ENCODE results near the gene FHOD3. TPM values are rescaled to one million over a fixed set of nuclear protein-coding genes. Genes with fewer than 3 reads are reported as not detected.

Gene FHOD3
- total RNA-seq, 1 experiment from 2014 or later, result 22.7 TPM

GRCh38 chr18:36745219-36745975 is 447.9 kb downstream of the FHOD3 start:
- in situ Hi-C loops (cut with HindIII; ENCODE audit: low pct_unique_long_range_greater_than_20kb, low sequenced_read_pairs) (no loop called here), intact Hi-C loops (cut with micrococcal nuclease; ENCODE audit: unreplicated experiment) (no loop called here)
- Histone ChIP-seq H3K27me3 (ENCODE audit: control insufficient read depth, insufficient read depth, low read length) (no peaks in the 10 kb centered on the region), H3K36me3 (ENCODE audit: control insufficient read depth, insufficient read depth, low read length) (no peaks in the 10 kb centered on the region), H3K27ac (ENCODE audit: low read length) (no peak overlapping the region), H3K4me3 (ENCODE audit: low read depth in 2 of 2, low read length in 2 of 2) (no peak overlapping the region), H3K4me1 (ENCODE audit: control insufficient read depth, insufficient read depth, low read length) (no peaks in the 10 kb centered on the region), H3K9me3 (ENCODE audit: control insufficient read depth, insufficient read depth, low read depth, low read length) (no peaks in the 10 kb centered on the region)
- ChIA-PET POLR2A (no interaction called here), CTCF (no interaction called here)
- ATAC-seq (no peak), DNase-seq (ENCODE audit: low read depth, low spot score) (no peak)
- TF ChIP-seq, protein P1, sequence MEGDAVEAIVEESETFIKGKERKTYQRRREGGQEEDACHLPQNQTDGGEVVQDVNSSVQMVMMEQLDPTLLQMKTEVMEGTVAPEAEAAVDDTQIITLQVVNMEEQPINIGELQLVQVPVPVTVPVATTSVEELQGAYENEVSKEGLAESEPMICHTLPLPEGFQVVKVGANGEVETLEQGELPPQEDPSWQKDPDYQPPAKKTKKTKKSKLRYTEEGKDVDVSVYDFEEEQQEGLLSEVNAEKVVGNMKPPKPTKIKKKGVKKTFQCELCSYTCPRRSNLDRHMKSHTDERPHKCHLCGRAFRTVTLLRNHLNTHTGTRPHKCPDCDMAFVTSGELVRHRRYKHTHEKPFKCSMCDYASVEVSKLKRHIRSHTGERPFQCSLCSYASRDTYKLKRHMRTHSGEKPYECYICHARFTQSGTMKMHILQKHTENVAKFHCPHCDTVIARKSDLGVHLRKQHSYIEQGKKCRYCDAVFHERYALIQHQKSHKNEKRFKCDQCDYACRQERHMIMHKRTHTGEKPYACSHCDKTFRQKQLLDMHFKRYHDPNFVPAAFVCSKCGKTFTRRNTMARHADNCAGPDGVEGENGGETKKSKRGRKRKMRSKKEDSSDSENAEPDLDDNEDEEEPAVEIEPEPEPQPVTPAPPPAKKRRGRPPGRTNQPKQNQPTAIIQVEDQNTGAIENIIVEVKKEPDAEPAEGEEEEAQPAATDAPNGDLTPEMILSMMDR (IDR thresholded peaks at IDR 0.05), result no peak
- no peak for TF ChIP-seq SIN3A (IDR thresholded peaks at IDR 0.05; ENCODE audit: borderline replicate concordance, insufficient read depth, low read depth, low read length)
- BruUV-seq (replicated peaks), result no TSS peak

DNA sequence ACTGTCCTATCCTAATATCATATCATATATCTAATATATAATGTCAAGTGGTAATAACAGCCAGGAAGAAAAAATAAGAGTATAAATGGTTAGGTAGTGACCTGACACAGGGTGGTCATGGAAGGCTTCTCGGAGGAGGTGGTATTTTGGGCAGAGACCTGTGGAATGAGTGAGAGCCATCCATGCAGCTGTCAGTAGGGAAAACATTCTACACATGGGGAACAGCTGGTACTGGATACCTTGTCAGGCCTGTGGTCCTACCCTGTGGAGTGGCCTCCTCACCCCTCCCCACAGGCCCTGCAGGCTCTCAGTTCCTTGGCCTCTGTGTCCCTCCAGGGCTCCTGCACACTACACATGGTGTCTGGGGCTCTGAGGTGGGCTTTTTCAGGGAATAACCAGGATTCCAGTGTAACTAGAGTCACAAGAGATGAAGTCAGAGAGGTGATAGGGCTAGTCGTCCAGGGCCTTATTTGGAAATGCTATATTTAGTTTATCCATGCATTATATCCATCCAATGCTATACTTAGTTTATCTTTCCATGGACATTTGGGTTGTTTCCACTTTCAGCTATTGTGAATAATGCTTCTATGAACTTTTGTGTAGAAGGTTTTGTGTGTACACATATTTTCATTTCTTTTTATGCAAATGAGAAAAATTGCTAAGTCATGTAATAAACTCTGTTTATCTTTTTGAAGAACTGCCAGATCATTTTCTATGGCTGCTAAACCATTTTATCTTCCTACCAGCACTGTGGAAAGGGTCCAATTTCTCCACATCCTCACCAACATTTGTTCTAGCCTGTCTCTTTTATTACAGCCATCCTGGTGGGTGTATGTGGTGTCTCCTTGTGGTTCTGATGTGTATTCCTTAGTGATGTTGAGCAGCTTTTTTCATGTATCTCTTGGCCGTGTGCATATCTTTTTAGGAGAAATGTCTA is 455.7 kb downstream of the FHOD3 start:
- Histone ChIP-seq H3K4me3 (ENCODE audit: low read depth in 2 of 2, low read length in 2 of 2) (no peak overlapping the region), H3K36me3 (ENCODE audit: control insufficient read depth, insufficient read depth, low read length) (no peaks in the 10 kb centered on the region), H3K27ac (ENCODE audit: low read length) (no peak overlapping the region), H3K27me3 (ENCODE audit: control insufficient read depth, insufficient read depth, low read length) (no peaks in the 10 kb centered on the region), H3K4me1 (ENCODE audit: control insufficient read depth, insufficient read depth, low read length) (no peaks in the 10 kb centered on the region), H3K9me3 (ENCODE audit: control insufficient read depth, insufficient read depth, low read depth, low read length) (no peaks in the 10 kb centered on the region)
- ChIA-PET CTCF (no interaction called here), POLR2A (no interaction called here)
- TF ChIP-seq SIN3A (IDR thresholded peaks at IDR 0.05; ENCODE audit: borderline replicate concordance, insufficient read depth, low read depth, low read length) (no peak), POLR2AphosphoS5 (IDR thresholded peaks at IDR 0.05; ENCODE audit: low read depth, low read length) (no peak), TCF7L2 (IDR thresholded peaks at IDR 0.05; ENCODE audit: low read depth, low read length) (no peak), REST (IDR thresholded peaks at IDR 0.05; ENCODE audit: insufficient read depth in 1 of 2, low read depth in 2 of 2, low read length in 1 of 2) (no peak)
- TF ChIP-seq, protein P1 (IDR thresholded peaks at IDR 0.05), result no peak
- no TSS peak for BruUV-seq (replicated peaks)
- intact Hi-C loops (cut with micrococcal nuclease; ENCODE audit: unreplicated experiment), result no loop called here
- DNase-seq (ENCODE audit: low read depth, low spot score) (no peak), ATAC-seq (no peak)
- in situ Hi-C loops (cut with HindIII; ENCODE audit: low pct_unique_long_range_greater_than_20kb, low sequenced_read_pairs), result no loop called here

Measured in Panc1 (cell line).